Stimulated activated effector memory CD8-positive, alpha-beta T cell treated with anti-CD3 and anti-CD28 coated beads, Interleukin-12 subunit alpha, Interleukin-12 subunit beta, amount 100 ng/mL, for 72 hours (primary cell): Measurements from ENCODE around the gene AFAP1L1.
"Not testable (repeated sequence)": the region's sequence is repeated elsewhere in the genome, so short reads cannot be mapped to it uniquely, and the experiment has no call there.

Experiments used
- ATAC-seq: fragments of 150-1000 bp; cut with Tn5 transposase; 2 replicates; pipeline ENCODE4 v1.10.0; 2021
- DNase-seq, 2 donors: peaks; one replicate each; pipeline ENCODE4 v3.0.0; 2021 to 2022; ENCODE audit warnings: low spot score in 2 of 2
- H3K27ac Mint-ChIP-seq: one replicate; pipeline ENCODE4 v1.8.0; 2022; ENCODE audit warnings: mild to moderate bottlenecking, mixed read lengths
- H3K36me3 Mint-ChIP-seq: one replicate; pipeline ENCODE4 v1.8.0; 2022; ENCODE audit warnings: mild to moderate bottlenecking, mixed read lengths
- H3K4me1 Mint-ChIP-seq: one replicate; pipeline ENCODE4 v1.8.0; 2022; ENCODE audit warnings: mixed read lengths
- H3K4me3 Mint-ChIP-seq: one replicate; pipeline ENCODE4 v1.8.0; 2022; ENCODE audit warnings: mild to moderate bottlenecking, mixed read lengths
- H3K9me3 Mint-ChIP-seq: one replicate; pipeline ENCODE4 v1.8.0; 2022; ENCODE audit warnings: mixed read lengths

Gene AFAP1L1

GRCh38 chr5:149387081-149387631 is 115.5 kb downstream of the AFAP1L1 start:
- Mint-ChIP-seq H3K4me3 (no peak overlapping the region), H3K4me1 (no peaks in the 10 kb centered on the region), H3K27ac (no peak overlapping the region), H3K36me3 (no peaks in the 10 kb centered on the region), H3K9me3 (no peaks in the 10 kb centered on the region)
- ATAC-seq (no peak), DNase-seq (no peak)

DNA sequence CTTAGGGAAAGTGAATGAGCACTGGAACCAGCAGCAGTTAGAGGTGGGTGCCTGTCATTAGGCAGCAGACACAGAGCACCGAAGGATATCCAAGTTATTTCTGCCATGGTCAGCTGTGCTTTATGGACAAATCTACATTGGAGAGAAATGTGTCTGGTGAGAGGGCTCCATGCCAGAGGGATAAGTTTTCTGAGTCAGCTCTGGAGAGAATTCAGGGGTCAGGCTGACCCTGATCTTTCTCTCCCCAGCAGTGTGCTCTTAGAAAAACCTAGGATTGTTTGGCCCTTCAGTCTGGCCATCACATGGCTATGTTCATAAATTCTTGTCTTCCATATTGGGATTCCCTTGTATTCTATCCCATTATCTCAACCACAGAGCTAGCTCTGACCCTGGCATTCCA is 116.3 kb downstream of the AFAP1L1 start:
- no peak overlapping the region for H3K27ac Mint-ChIP-seq
- H3K4me1 Mint-ChIP-seq, result no peaks in the 10 kb centered on the region
- no peaks in the 10 kb centered on the region for H3K36me3 Mint-ChIP-seq
- H3K9me3 Mint-ChIP-seq, result no peaks in the 10 kb centered on the region
- no peak for DNase-seq
- no peak overlapping the region for H3K4me3 Mint-ChIP-seq
- ATAC-seq, result no peak

DNA sequence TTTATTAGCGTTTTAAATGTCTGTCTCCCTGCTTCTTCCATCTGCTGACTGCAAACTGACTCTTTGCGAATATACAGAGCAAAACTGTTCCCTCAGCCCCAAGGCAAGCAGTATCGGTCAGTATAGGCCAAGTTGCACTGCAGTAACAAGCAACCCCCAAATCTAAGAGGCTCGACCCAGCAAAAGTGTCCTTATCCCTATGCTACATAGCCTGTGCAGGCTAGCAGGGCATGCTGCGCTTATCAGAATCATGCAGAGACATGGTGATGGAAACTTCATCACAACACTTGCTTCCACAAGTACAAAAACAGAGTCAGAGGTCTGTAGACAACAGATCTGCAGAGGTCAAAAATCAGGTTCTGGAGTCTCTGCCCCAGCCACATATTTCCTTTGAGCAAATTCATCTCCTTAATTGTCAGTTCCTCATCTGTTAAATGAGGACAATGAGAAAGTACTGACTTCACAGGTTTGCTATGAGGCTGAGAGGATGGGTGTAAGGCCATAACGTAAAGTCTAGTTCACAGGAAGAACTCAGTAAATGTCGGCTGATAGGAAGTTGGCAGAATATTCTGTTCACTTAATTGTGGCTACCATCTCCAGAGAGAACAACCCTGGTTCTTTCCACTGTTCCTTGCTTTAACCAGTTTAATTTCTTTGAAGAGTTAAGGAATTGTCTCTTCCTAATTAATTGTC is 117.0 kb downstream of the AFAP1L1 start:
- Mint-ChIP-seq H3K4me1 (no peaks in the 10 kb centered on the region), H3K27ac (no peak overlapping the region), H3K36me3 (no peaks in the 10 kb centered on the region), H3K9me3 (no peaks in the 10 kb centered on the region), H3K4me3 (no peak overlapping the region)
- no peak for DNase-seq
- no peak for ATAC-seq

GRCh38 chr5:149389552-149390495 is 118.2 kb downstream of the AFAP1L1 start:
- DNase-seq (no peak), ATAC-seq (no peak)
- Mint-ChIP-seq H3K36me3 (no peaks in the 10 kb centered on the region), H3K9me3 (no peaks in the 10 kb centered on the region), H3K27ac (no peak overlapping the region), H3K4me1 (no peaks in the 10 kb centered on the region), H3K4me3 (no peak overlapping the region)

DNA sequence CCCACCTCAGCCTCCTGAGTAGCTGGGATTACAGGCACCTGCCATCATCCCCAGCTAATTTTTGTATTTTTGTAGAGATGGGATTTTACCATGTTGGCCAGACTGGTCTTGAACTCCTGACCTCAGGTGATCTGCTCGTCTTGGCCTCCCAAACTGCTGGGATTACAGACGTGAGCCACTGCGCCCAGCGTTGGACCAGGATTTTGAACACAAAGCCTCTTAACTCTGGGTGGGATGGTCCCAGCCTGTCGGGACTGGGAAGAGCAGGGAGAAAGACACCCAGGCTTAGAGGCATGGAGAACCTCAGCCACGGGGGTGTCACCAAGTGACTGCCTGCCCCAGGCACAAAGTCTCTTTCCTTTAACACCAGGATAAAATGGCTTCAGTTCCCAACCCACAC is 119.4 kb downstream of the AFAP1L1 start:
- H3K4me1 Mint-ChIP-seq, H3K36me3 Mint-ChIP-seq, H3K4me3 Mint-ChIP-seq, H3K27ac Mint-ChIP-seq, ATAC-seq, DNase-seq, H3K9me3 Mint-ChIP-seq: not testable (repeated sequence)
